ENCODE measurements around the gene RELB. TPM values are rescaled to one million over a fixed set of nuclear protein-coding genes. Genes with fewer than 3 reads are reported as not detected.

Gene RELB
- total RNA-seq, 4 donors from 2014 or later: 8.4 to 21.5 (median 12.9) TPM

GRCh38 chr19:44957526-44957925 is 43.7 kb upstream of the RELB start:
- no peak for TF ChIP-seq CTCF (IDR thresholded peaks at IDR 0.05 in 4 of 5, conservative IDR thresholded peaks at IDR 0.05 in 1 of 5)
- TF ChIP-seq POLR2A (IDR thresholded peaks at IDR 0.05): no peak
- H3K27ac ChIP-seq: no peak overlapping the region
- H3K36me3 ChIP-seq: peaks cover 0 to 2% of the 10 kb centered on the region in 2 donors
- no peak for DNase-seq
- H3K9me3 ChIP-seq: no peaks in the 10 kb centered on the region
- no peak overlapping the region for H3K4me3 ChIP-seq
- in situ Hi-C loops (cut with MboI; ENCODE audit: low sequenced_read_pairs in 4 of 4) (loop anchor here in 2 of 4 donors (10.0 kb wide), 2 partner anchors 53 to 63 kb away; partner anchors contain the start of genes APOE (in 1 of the 2) and TOMM40 (in 1 of the 2)), intact Hi-C loops (cut with DNase I; ENCODE audit: low total_unique reads) (loop anchor here (5.0 to 10.0 kb wide), 3 partner anchors 65 to 213 kb away; partner anchors contain the start of genes BCL3, NECTIN2 and TOMM40)
- peaks cover 40 to 50% of the 10 kb centered on the region in 2 donors for H3K4me1 ChIP-seq
- H3K27me3 ChIP-seq: no peaks in the 10 kb centered on the region
- ATAC-seq: no peak

GRCh38 chr19:44958090-44958489 is 43.2 kb upstream of the RELB start:
- peaks cover 40 to 50% of the 10 kb centered on the region in 2 donors for H3K4me1 ChIP-seq
- no peak overlapping the region for H3K27ac ChIP-seq
- no peak for DNase-seq
- H3K27me3 ChIP-seq: no peaks in the 10 kb centered on the region
- H3K9me3 ChIP-seq: no peaks in the 10 kb centered on the region
- ATAC-seq: no peak
- no peak for TF ChIP-seq CTCF (IDR thresholded peaks at IDR 0.05 in 4 of 5, conservative IDR thresholded peaks at IDR 0.05 in 1 of 5)
- TF ChIP-seq POLR2A (IDR thresholded peaks at IDR 0.05): no peak
- in situ Hi-C loops (cut with MboI; ENCODE audit: low sequenced_read_pairs in 4 of 4) (loop anchor here in 2 of 4 donors (10.0 kb wide), 2 partner anchors 53 to 63 kb away; partner anchors contain the start of genes APOE (in 1 of the 2) and TOMM40 (in 1 of the 2)), intact Hi-C loops (cut with DNase I; ENCODE audit: low total_unique reads) (loop anchor here (5.0 to 10.0 kb wide), 3 partner anchors 66 to 213 kb away; partner anchors contain the start of genes BCL3, NECTIN2 and TOMM40)
- H3K4me3 ChIP-seq: no peak overlapping the region
- H3K36me3 ChIP-seq: peaks cover 0 to 4% of the 10 kb centered on the region in 2 donors

GRCh38 chr19:44959691-44960090 is 41.6 kb upstream of the RELB start:
- in situ Hi-C loops (cut with MboI; ENCODE audit: low sequenced_read_pairs in 4 of 4) (loop anchor here in 2 of 4 donors (10.0 kb wide), 2 partner anchors 55 to 65 kb away; partner anchors contain the start of genes APOE (in 1 of the 2) and TOMM40 (in 1 of the 2)), intact Hi-C loops (cut with DNase I; ENCODE audit: low total_unique reads) (loop anchor here (5.0 to 10.0 kb wide), 3 partner anchors 67 to 215 kb away; partner anchors contain the start of genes BCL3, NECTIN2 and TOMM40)
- Histone ChIP-seq H3K36me3 (peaks cover 0 to 7% of the 10 kb centered on the region in 2 donors), H3K27ac (no peak overlapping the region), H3K4me3 (no peak overlapping the region), H3K27me3 (no peaks in the 10 kb centered on the region), H3K9me3 (no peaks in the 10 kb centered on the region), H3K4me1 (peaks cover 27 to 39% of the 10 kb centered on the region in 2 donors)
- ATAC-seq (no peak), DNase-seq (no peak)
- TF ChIP-seq CTCF (IDR thresholded peaks at IDR 0.05 in 4 of 5, conservative IDR thresholded peaks at IDR 0.05 in 1 of 5) (no peak), POLR2A (IDR thresholded peaks at IDR 0.05) (no peak)

GRCh38 chr19:44960906-44961728 is 40.1 kb upstream of the RELB start:
- in situ Hi-C loops (cut with MboI; ENCODE audit: low sequenced_read_pairs in 4 of 4): no loop called here
- no peak for TF ChIP-seq CTCF (IDR thresholded peaks at IDR 0.05 in 4 of 5, conservative IDR thresholded peaks at IDR 0.05 in 1 of 5)
- no peak for TF ChIP-seq POLR2A (IDR thresholded peaks at IDR 0.05)
- Histone ChIP-seq H3K4me3 (no peak overlapping the region), H3K27me3 (no peaks in the 10 kb centered on the region), H3K36me3 (peaks cover 0 to 19% of the 10 kb centered on the region in 2 donors), H3K27ac (no peak overlapping the region), H3K9me3 (no peaks in the 10 kb centered on the region), H3K4me1 (peaks cover 24 to 34% of the 10 kb centered on the region in 2 donors)
- intact Hi-C loops (cut with DNase I; ENCODE audit: low total_unique reads): no loop called here
- DNase-seq (no peak), ATAC-seq (no peak)

All from gastrocnemius medialis (tissue), 4 donors.